ENCODE results near the gene RNGTT.
"Not testable (repeated sequence)": the region's sequence is repeated elsewhere in the genome, so short reads cannot be mapped to it uniquely, and the experiment has no call there.

RNGTT gene

GRCh38 chr6:88864359-88865054 lies 98.9 kb downstream of the RNGTT start:
- DNase-seq, result no peak

GRCh38 chr6:88860310-88860709 lies 103.1 kb downstream of the RNGTT start:
- no peak for DNase-seq

GRCh38 chr6:88858455-88858854 lies 105.0 kb downstream of the RNGTT start:
- DNase-seq, result no peak

- no peak for DNase-seq
Measured at GRCh38 chr6:88856566-88856965, 106.9 kb downstream of the RNGTT start.

GRCh38 chr6:88855541-88856147 lies 107.8 kb downstream of the RNGTT start:
- no peak for DNase-seq

- DNase-seq, result no peak
Measured at GRCh38 chr6:88852775-88853174, 110.6 kb downstream of the RNGTT start.

- no peak for DNase-seq
Measured at GRCh38 chr6:88852000-88852399, 111.4 kb downstream of the RNGTT start.

- DNase-seq, result no peak
Measured at GRCh38 chr6:88848870-88849269, 114.5 kb downstream of the RNGTT start.

- DNase-seq, result no peak
Measured at GRCh38 chr6:88843040-88843439, 120.4 kb downstream of the RNGTT start.

- DNase-seq, result no peak
Measured at GRCh38 chr6:88842320-88842719, 121.1 kb downstream of the RNGTT start.

GRCh38 chr6:88840796-88841539 lies 122.5 kb downstream of the RNGTT start:
- no peak for DNase-seq

GRCh38 chr6:88840289-88840688 lies 123.1 kb downstream of the RNGTT start:
- DNase-seq, result no peak

- no peak for DNase-seq
Measured at GRCh38 chr6:88839280-88839679, 124.1 kb downstream of the RNGTT start.

GRCh38 chr6:88835210-88835609 lies 128.2 kb downstream of the RNGTT start:
- no peak for DNase-seq

- not testable (repeated sequence) for DNase-seq
Measured at GRCh38 chr6:88833071-88833470, 130.3 kb downstream of the RNGTT start.

- not testable (repeated sequence) for DNase-seq
Measured at GRCh38 chr6:88827599-88827998, 135.8 kb downstream of the RNGTT start.

- peak; percentile 14 to 70 (median 42) for DNase-seq
Measured at GRCh38 chr6:88825856-88826255, 137.6 kb downstream of the RNGTT start.

- DNase-seq, result no peak
Measured at GRCh38 chr6:88823998-88824397, 139.4 kb downstream of the RNGTT start.

GRCh38 chr6:88815491-88815890 lies 147.9 kb downstream of the RNGTT start:
- no peak for DNase-seq

GRCh38 chr6:88814909-88815308 lies 148.5 kb downstream of the RNGTT start:
- DNase-seq, result no peak

- DNase-seq, result no peak
Measured at GRCh38 chr6:88813045-88813444, 150.4 kb downstream of the RNGTT start.

GRCh38 chr6:88810701-88811100 lies 152.7 kb downstream of the RNGTT start:
- DNase-seq, result no peak

GRCh38 chr6:88810089-88810488 lies 153.3 kb downstream of the RNGTT start:
- no peak for DNase-seq

- no peak for DNase-seq
Measured at GRCh38 chr6:88808381-88808780, 155.0 kb downstream of the RNGTT start.
